A673 (cell line): ENCODE measurements around the gene DLGAP1. TPM values are rescaled to one million over a fixed set of nuclear protein-coding genes. Genes with fewer than 3 reads are reported as not detected.

Source experiments
- BruUV-seq: library from RNA; stranded (reverse); fragments of 400-500 nt; replicated peaks from 2 replicates; lab custom pipeline; 2021; lab: Mats Ljungman, UMichigan
- CTCF ChIA-PET: fragments of 300-600 bp; sonication (Branson Sonifier 250); formaldehyde crosslinking; loops from one replicate; lab custom pipeline; 2022; ENCODE audit warnings: antibody characterized with exemption; lab: Charles Lee
- POLR2A ChIA-PET: fragments of 300-600 bp; sonication (Branson Sonifier 250); formaldehyde crosslinking; loops from one replicate; lab custom pipeline; 2022; ENCODE audit warnings: antibody characterized with exemption; ENCODE audit not compliant: low non-redundant PET; lab: Charles Lee
- DNase-seq: peaks from one replicate; pipeline ENCODE4 v3.0.0-alpha.2; 2015; ENCODE audit warnings: low spot score
- H3K27ac ChIP-seq: fragments of 200-600 bp; sonication (generic); 2 replicates; pipeline ENCODE4 v1.5.1; 2016; ENCODE audit warnings: mixed run types, low read depth, mild to moderate bottlenecking, mixed read lengths, antibody characterized with exemption, low read length; ENCODE audit not compliant: poor library complexity, severe bottlenecking
- H3K27me3 ChIP-seq: fragments of 200-600 bp; sonication (generic); replicated peaks from 2 replicates; pipeline ENCODE4 v1.6.1; 2017; ENCODE audit warnings: mixed run types, low read depth, mild to moderate bottlenecking, mixed read lengths, antibody characterized with exemption, low read length; ENCODE audit not compliant: insufficient read depth, poor library complexity
- H3K36me3 ChIP-seq: fragments of 200-600 bp; sonication (generic); 2 replicates; pipeline ENCODE4 v1.6.1; 2016; ENCODE audit warnings: mixed run types, mild to moderate bottlenecking, mixed read lengths, antibody characterized with exemption, low read length; ENCODE audit not compliant: insufficient read depth, poor library complexity, severe bottlenecking
- H3K4me1 ChIP-seq: fragments of 200-600 bp; sonication (generic); 2 replicates; pipeline ENCODE4 v1.6.1; 2017; ENCODE audit warnings: mixed run types, mild to moderate bottlenecking, mixed read lengths, antibody characterized with exemption, low read length; ENCODE audit not compliant: insufficient read depth, poor library complexity, severe bottlenecking
- H3K4me3 ChIP-seq: fragments of 200-600 bp; sonication (generic); 2 replicates; pipeline ENCODE4 v1.5.1; 2016; ENCODE audit warnings: low read depth, mixed run types, mild to moderate bottlenecking, mixed read lengths, low read length; ENCODE audit not compliant: poor library complexity, severe bottlenecking
- H3K9me3 ChIP-seq: fragments of 200-600 bp; sonication (generic); 2 replicates; pipeline ENCODE4 v1.6.1; 2016; ENCODE audit warnings: mixed run types, low read depth, mild to moderate bottlenecking, mixed read lengths, antibody characterized with exemption, low read length; ENCODE audit not compliant: poor library complexity, severe bottlenecking
- CTCF ChIP-seq: fragments of 300-800, 200-600 bp; sonication (generic); conservative IDR thresholded peaks from 2 replicates; pipeline ENCODE4 v1.5.1; 2017; ENCODE audit warnings: low read depth, mild to moderate bottlenecking, antibody characterized with exemption, low read length, moderate library complexity, mixed read lengths
- EZH2 ChIP-seq: fragments of 200-600 bp; sonication (generic); IDR thresholded peaks from 2 replicates; pipeline ENCODE4 v1.6.1; 2017; ENCODE audit warnings: borderline replicate concordance, low read depth, mild to moderate bottlenecking, mixed read lengths, antibody characterized with exemption, low read length; ENCODE audit not compliant: poor library complexity, severe bottlenecking
- intact Hi-C: fragments of 100-400 bp; cut with micrococcal nuclease; formaldehyde crosslinking; loops from one replicate; pipeline ENCODE4 v1.10.0; 2022; ENCODE audit not compliant: unreplicated experiment
- total RNA-seq: library from RNA; stranded (reverse); gene quantifications from 2 replicates; pipeline ENCODE4 v1.2.3, GENCODE V29; 2021

Gene DLGAP1
- total RNA-seq, 1 experiment from 2014 or later = 135 TPM

GRCh38 chr18:3923750-3924149 is 531.4 kb downstream of the DLGAP1 start:
- TF ChIP-seq CTCF (no peak), EZH2 (no peak)
- H3K4me3 ChIP-seq = no peak overlapping the region
- no peaks in the 10 kb centered on the region for H3K9me3 ChIP-seq
- CTCF ChIA-PET = no interaction called here
- no peak overlapping the region for H3K27ac ChIP-seq
- POLR2A ChIA-PET = interaction anchor here (0.5 kb wide), 1 partner anchor 105 kb away, joined by 9 read pairs; no protein-coding TSS in a partner anchor
- DNase-seq = no peak
- H3K36me3 ChIP-seq = no peaks in the 10 kb centered on the region
- H3K27me3 ChIP-seq = no peaks in the 10 kb centered on the region
- no TSS peak for BruUV-seq
- intact Hi-C loops = no loop called here
- H3K4me1 ChIP-seq = no peaks in the 10 kb centered on the region

GRCh38 chr18:3921826-3922225 is 533.3 kb downstream of the DLGAP1 start:
- no TSS peak for BruUV-seq
- H3K4me3 ChIP-seq = no peak overlapping the region
- H3K9me3 ChIP-seq = no peaks in the 10 kb centered on the region
- no peaks in the 10 kb centered on the region for H3K27me3 ChIP-seq
- ChIA-PET POLR2A (no interaction called here), CTCF (no interaction called here)
- TF ChIP-seq CTCF (no peak), EZH2 (no peak)
- no peak overlapping the region for H3K27ac ChIP-seq
- H3K4me1 ChIP-seq = no peaks in the 10 kb centered on the region
- intact Hi-C loops = no loop called here
- H3K36me3 ChIP-seq = no peaks in the 10 kb centered on the region
- DNase-seq = no peak

GRCh38 chr18:3920832-3921231 is 534.3 kb downstream of the DLGAP1 start:
- CTCF ChIA-PET = no interaction called here
- Histone ChIP-seq H3K27ac (no peak overlapping the region), H3K9me3 (no peaks in the 10 kb centered on the region), H3K27me3 (no peaks in the 10 kb centered on the region), H3K36me3 (no peaks in the 10 kb centered on the region), H3K4me1 (no peaks in the 10 kb centered on the region), H3K4me3 (no peak overlapping the region)
- POLR2A ChIA-PET = no interaction called here
- no TSS peak for BruUV-seq
- DNase-seq = no peak
- intact Hi-C loops = no loop called here
- no peak for TF ChIP-seq EZH2
- no peak for TF ChIP-seq CTCF
